Spleen (tissue), 7 donors: Measurements from ENCODE around the gene MGRN1.

ENCODE experiments used
- POLR2AphosphoS5 ChIP-seq, 3 donors: sonication (generic); formaldehyde crosslinking; IDR thresholded peaks; one replicate each; pipeline ENCODE4 v1.5.1; 2017; ENCODE audit warnings: antibody characterized with exemption in 3 of 3
- TF ChIP-seq, protein P1 (sequence below), 11 experiments: fragments of 200-600 bp in 7 of 11; fragments of 450-650 bp in 4 of 11; sonication (generic) in 4 of 11; IDR thresholded peaks in 8 of 11; conservative IDR thresholded peaks in 3 of 11; 1 replicate in 7 of 11; 2 replicates in 4 of 11; pipeline versions ENCODE4 v1.4.0 to v1.8.0; 2016 to 2021; ENCODE audit warnings: antibody characterized with exemption in 11 of 11, inconsistent platforms in 4 of 11, mild to moderate bottlenecking in 1 of 11
- donor health status: DM: no; HTN: no; CAD: no; lungs with moderate emphysema.
- donor health status: DM: no; HTN: no; CAD: no.
- donor health status: DM: no; HTN: no; CAD: no.

GRCh38 chr16:4677994-4678393 is 53.4 kb downstream of the MGRN1 start:
- TF ChIP-seq, protein P1, sequence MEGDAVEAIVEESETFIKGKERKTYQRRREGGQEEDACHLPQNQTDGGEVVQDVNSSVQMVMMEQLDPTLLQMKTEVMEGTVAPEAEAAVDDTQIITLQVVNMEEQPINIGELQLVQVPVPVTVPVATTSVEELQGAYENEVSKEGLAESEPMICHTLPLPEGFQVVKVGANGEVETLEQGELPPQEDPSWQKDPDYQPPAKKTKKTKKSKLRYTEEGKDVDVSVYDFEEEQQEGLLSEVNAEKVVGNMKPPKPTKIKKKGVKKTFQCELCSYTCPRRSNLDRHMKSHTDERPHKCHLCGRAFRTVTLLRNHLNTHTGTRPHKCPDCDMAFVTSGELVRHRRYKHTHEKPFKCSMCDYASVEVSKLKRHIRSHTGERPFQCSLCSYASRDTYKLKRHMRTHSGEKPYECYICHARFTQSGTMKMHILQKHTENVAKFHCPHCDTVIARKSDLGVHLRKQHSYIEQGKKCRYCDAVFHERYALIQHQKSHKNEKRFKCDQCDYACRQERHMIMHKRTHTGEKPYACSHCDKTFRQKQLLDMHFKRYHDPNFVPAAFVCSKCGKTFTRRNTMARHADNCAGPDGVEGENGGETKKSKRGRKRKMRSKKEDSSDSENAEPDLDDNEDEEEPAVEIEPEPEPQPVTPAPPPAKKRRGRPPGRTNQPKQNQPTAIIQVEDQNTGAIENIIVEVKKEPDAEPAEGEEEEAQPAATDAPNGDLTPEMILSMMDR (IDR thresholded peaks at IDR 0.05 in 8 of 11, conservative IDR thresholded peaks at IDR 0.05 in 3 of 11): no peak
- TF ChIP-seq POLR2AphosphoS5 (IDR thresholded peaks at IDR 0.05): no peak
